Measurements from ENCODE around the gene UCP2.
A peak's percentile ranks its signal among the peaks of the same experiment; 100 is the strongest.

Gene UCP2

DNA sequence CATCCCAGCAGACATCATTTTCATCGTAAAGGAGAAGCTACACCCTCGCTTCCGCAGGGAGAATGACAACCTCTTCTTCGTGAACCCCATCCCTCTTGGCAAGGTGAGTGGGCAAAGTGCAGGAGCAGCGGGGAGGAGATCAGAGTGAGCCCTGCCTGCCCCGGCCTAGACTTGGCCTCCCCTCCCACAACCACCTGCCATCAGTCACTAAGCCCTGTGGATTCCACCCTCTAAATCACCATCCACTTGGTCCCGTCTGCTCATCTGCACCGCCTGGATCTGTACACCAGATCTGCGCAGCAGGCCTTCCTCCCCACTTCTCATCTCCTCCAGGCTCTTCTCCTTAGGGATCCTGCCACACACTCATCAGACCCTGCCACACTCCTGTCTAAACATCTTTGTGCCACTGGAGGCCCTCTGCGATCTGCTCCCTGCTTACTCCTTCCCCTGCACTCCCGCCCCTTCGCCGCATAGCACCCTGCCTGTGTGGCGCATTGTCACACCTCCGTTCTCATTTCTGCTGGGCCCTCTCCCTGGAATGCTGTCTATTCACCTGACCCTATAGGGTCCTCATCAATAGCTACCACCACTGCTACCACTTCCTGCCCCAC, 14.2 kb downstream of the UCP2 start:
- DNase-seq: no peak

DNA sequence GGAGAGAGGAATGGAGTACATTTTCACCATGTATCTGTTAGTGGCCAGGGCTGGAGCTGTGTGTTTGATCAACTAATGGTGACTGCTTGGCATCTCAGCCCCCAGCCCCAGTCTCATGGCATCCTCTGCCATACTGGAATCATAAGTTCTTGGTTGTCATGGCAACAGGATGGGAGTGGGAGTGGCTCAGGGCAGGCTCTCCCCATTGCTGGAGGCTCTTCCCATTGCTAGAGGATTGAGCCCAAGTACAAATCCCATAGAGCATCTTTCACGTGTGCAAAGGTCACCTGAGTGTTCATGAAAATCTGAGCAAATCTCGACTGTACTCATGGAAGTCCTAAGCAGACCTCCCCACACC, 16.9 kb downstream of the UCP2 start:
- no peak for DNase-seq

DNA sequence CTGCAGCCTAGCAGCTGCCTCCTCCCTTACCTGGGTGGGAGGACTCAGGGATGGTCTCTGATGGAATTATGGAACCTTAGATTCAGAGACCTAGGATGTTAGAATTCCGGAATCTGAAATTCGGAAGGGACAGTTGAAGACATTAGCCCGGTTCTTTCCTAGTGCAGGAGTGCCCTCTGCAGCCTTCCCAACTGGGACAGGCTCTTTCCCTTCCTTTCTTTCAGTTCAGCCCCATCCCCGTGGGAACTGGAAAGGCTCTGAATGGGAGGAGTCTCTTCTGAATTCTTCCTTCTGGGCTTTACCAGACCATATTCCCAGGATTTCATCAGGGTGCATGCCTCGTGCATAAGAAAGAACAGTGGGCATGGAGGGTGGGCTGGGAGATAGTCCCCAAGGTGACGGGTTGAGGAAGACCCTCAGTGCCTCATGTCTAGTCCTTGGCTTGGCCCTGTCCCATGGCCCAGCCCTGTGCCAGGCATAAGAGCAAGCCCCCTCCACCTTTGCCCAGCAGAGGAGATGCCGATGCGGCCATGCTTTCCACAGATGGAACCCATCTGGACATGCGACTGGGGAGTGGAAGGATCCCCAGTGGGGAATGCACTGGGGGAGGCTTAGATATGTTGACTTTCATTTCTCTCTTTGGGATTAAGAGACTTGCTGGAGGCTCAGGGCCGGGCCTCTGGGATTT, 17.4 kb downstream of the UCP2 start:
- no peak for DNase-seq

DNA sequence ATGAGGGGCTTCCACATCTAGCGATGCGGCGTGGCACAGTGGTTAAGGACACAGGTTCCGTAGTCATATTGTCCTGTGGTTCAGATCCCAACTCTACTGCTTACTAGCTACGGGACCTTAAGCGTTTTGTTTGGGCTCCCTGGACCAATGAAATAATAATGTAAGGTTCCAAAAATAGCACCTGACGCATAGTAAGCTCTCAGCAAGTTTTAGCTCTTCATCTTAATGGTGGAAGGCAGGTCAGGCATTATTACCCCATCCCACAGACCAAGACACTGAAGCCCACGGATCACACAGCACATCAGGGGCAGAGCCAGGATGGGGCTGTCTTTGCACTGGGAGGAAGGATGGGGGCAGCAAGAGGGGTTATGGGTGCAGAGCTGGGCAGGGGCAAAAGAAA, 18.8 kb downstream of the UCP2 start:
- DNase-seq: no peak

DNA sequence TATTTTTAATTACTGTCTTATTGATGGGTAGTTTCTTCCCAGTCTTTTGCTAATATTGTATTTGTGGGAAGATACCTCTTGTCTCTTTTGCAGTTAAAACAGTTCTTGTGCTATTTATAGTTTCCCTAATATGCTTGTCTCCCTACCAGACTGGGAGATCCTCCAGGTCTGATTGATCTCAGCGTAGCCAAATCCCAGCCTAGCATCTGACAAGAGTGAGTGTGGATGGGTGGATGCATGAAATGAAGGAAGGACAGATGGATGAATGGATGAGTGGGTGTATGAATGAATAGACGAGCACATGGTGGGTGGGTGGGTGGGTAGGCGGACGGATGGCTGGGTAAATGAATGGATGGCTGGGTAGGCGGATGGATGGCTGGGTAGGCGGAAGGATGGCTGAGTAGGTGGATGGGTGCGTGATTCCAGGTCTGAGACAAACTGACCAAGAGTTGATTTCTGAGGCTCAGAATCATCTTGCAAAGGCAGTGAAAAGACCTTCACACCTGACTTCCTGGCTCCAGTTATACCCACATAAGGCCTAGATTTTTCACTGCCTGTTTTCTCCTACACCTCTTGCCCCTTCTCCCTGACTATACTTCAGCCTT, 20.4 kb downstream of the UCP2 start:
- no peak for DNase-seq

DNA sequence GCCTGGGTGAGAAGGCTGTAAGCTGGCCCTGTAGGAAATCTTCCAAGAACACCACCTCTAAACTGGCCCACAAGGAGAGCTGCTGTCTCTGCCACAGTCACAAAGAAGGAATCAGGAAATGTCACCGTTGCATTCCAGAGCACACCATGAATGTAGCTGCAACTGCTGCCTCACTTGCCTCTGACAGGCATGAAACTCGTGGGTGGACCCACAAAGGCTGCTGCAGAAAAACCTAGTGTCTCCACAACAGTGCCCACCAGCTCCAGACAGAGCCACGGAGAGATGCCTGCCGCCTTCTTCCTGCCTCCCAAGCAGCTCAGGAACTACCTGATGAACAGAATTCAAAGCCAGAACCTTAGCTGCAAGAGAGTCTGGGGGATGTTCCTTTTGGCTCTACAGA, 21.3 kb downstream of the UCP2 start:
- peak; percentile 6 for DNase-seq

DNA sequence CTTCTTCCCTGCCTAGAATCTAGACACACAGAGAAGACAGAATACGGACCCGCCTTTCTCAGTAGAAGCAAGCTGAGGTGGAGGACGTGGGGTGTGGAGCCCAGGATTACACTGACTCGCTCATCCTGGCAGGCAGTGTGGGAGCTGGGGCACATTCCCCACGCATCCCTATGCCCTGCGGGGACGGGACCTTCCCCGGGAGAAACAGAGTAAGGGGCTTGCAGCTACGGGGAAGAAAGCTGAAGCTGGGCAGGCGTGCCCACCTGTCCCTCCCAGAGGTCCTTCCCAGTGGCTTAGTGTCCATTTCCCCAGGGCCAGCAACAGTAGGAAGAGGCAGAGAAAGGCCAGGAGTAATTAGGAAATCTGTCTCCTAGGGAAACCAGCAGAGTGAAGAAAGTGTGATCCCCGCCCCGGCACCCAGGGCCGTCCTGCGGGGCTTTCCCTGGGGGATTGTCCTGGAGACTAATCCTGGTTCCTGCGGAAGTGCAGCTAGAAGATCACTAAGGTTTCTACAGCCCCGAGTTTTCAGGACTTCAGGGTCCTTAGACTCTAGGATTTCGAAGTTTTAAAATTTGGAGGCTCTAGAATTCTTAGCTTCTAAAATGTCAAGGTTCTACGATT, 24.0 kb downstream of the UCP2 start:
- DNase-seq: no peak

DNA sequence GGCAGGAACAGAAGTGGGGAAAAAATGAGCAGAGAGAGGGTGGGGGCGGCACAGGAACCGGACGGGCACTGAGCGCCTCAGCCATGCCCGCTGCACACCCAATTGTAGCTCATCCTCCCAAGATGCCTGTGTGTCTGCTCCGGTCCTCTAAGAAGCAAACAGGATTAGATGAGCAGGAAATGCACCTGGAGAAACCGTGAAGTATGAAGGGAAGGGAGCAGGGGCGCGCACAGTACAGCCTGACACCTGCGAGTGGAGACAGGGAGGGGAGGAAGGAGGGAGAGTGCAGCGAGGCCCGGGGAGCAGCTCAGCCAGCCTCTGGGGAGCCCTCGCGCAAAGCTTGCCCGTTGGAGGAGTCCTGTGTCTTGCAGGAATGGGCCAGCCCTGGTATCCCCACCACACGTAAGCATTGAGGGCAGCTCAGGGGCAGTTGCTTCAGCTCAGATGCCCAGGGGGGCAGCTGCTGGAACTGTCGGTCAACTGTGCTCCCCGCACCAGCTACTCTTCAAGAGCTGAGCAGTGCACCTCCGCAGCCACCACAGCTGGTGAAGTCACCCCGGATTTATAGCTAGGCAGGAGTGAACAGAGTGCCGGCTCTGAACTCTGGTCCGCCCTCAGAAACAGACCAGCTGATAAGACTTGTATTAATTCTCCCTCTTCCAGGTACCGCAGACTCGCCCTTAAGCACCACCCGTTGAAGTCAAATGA, 24.8 kb downstream of the UCP2 start:
- DNase-seq: no peak

DNA sequence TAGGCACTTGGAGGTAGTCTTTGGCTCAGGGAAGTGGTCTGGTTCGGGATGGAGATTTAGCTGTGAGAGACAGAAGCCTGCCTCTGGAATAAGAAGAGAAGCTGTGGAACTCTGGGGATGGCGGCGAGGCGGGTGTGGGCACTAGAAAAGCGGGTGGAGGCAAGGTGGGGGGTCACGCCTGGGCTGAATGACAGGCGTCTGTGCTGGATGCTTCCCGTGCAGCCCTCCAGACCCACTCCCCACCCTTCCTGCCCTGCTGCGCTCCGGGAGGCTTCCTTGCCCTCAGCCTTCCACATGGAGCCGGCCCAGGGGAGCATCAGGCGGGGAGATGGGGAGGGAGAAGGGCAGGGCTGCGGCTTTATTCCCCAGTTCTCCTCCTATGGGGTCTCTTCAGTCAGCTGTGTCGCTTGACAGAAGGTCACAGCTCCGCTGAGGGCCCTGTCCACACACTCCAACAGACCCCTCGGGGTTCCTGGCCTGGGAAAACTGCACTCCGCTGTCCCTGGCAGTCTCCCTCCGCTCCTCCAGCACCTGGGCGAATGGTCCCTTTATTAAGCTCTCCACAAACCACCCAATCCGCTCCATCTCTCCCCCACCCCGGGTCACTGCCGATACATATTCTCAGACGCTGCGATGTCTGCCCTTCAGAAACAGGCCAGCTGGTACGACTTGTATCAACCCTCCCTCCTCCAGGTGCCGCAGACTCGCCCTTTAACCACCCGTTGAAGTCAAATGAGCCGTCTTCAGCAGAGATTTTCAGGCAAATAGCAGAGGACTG, 25.6 kb downstream of the UCP2 start:
- DNase-seq: no peak

DNA sequence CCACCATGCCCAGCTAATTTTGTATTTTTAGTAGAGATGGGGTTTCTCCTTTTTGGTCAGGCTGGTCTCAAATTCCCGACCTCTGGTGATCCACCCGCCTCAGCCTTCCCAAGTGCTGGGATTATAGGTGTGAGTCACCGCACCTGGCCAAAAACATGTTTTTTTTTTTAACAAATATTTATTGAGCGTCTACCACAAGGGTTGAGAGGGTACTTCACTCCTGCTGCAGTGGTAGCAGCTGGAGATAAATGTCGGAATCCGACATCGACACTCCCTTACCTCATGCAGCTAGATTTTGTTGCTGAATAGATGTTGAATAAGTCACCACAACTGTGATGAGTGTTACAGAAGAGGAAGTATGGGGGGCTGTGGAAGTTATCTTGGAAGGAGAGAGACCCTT, 30.8 kb downstream of the UCP2 start:
- peak; percentile 35 for DNase-seq

DNA sequence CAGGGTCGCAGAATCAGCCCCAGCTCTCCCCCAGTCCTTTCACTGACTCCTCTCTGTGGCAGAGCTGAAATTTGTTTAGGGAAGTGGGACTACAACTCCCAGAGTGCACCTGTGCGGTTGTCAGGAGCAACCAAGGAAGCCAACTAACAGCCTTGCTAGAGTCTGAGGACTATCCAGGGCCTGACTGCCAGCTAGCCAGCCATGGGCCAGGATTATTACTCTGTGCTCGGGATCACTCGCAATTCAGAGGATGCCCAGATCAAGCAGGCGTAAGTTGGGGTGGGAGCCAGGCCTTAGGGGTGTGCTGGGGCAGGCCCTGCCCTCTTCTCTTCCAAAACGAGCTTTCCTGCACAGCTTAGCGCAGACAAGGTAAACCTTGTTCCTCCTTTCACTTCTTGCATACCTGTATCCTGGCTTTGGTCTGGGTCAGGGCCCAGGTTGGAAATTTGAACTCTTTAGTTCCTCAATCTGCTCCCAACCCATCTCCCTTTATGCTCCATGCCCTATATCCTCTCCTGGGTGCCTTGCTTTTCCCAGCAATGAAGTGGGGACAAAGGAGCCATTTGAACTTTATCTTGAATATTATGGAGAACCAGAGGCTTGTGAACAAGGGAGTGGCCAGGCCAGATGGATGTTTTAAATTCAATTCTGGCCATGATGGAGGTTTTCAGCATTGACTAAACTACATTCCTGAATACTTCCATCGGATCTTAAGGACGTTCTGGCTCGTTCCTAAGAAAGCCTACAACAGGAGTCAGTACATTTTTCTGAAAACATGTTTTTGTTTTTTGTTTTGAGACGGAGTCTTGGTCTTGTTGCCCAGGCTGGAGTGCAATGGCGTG, 31.6 kb downstream of the UCP2 start, which contains the start of gene DNAJB13:
Gene DNAJB13, plus strand, starts transcription at position 158 of the 842 bp plus-strand sequence. Its CDS starts 44 bp downstream, at position 202.
- DNase-seq: peak; percentile 46

DNA sequence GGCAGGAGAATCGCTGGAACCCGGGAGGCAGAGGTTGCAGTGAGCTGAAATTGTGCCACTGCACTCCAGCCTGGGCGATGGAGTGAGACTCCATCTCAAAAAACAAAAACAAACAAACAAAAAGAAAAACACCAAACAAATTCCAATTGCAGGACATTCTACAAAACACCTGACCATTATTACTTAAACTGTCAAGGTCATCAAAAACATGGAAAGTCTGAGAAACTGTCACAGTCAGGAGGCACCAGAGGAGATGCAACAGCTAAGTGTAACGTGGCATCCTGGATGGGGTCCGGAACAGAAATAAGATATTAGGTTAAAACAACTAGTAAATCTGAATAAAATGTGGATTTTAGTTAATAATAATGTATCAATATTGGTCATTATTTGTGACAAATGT, 32.7 kb downstream of the UCP2 start:
- no peak for DNase-seq

DNA sequence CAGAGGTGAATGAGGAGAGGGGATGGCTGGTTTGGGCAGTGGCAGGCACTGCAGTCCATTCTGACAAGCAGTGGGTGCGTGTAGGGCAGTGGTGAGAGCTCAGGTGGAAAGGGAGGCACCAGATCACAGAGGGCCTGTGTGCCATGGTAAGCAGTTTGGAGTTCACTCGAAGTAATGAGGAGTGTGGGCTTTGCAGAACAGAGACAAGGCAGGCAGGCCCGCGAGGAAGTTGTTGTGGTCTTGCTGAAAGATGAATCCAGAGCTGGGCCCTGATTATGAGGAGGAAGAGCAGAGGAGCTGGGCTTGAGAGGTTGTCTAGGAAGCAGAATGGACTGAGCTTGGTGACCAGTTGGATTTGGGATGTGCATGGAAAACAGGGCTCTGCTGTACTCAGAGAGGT, 33.4 kb downstream of the UCP2 start:
- no peak for DNase-seq

DNA sequence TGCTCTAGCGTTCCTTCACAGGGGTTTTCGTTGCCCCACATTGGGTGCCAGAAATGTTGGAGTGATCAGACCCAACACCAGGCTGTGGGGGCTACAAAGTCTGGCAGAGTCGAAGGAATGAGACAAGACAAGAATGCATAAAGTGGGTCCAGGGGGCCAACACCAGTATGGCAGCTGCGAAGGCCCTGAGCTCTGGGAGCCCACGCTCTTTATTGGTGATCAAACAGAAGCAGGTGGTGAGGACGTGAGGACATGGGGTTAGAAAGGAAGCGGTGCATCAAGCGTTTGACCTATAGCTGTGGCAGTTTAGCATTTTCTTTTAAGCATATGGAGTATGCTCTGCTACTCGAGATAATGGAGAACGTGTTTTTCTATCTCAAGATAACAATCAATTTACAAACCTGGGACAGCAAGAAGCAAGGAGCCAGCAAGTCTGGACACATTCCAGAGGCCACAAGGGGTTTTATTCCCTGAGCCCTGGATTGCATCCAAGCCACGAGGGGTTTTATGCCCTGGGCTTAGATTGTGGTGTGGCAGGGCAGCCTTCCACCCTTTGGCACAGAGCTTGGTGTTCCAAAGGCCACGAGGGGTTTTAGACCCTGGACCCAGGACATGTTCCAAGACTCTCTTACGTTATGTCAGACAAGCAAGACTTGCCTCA, 35.7 kb downstream of the UCP2 start:
- no peak for DNase-seq

DNA sequence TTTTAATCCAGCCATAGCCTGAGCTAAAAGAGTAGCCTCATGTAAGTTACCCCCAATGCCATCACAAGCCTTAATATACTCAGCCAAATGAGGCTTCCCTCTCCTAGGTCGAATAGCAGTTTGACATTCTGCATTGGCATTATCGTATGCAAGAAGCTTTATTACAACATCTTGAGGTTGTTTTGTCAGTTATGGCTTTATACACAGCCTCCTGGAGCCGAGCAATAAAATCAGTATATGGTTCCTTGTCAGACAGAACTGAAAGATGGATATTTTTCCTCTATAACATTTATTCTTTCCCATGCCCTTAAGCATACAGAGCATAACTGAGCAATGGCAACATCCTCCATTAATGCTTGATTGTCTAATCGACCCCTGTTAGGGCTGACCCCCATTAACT, 37.2 kb downstream of the UCP2 start:
- no peak for DNase-seq

DNA sequence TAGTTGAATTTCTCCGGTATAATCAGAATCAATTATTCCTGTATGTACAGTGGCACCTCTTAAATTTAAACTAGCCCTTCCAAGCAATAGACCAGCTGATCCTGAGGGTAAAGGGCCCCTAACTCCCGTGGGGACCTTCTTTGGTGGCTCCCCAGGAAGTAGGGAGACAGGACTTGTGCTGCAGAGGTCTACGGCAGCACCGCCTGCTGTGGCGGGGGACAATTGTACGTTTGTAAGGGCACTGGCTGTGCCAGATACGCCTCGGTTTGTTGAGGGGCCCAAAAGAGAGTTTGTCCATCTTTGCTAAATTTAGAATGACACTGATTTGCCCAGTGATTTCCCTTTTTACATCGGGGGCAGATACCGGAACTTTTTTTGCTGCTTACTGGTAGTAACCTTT, 37.7 kb downstream of the UCP2 start:
- DNase-seq: no peak

DNA sequence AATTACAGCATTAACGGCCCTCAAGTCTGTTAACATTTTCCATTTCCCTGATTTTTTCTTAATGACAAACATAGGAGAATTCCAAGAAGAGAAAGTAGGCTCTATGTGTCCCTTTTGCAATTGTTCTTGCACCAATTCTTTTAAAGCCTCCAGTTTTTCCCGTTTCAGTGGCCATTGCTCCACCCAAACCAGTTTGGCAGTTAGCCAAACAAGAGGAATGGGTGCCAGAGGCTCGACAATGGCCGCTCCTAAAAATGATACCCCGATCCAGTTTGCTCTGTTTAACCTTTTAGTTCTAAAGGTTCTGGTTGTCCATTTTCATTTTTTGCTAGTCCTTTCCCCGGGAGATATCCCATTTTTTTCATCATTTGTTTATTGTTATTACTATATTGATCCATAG, 38.6 kb downstream of the UCP2 start:
- DNase-seq: no peak

DNA sequence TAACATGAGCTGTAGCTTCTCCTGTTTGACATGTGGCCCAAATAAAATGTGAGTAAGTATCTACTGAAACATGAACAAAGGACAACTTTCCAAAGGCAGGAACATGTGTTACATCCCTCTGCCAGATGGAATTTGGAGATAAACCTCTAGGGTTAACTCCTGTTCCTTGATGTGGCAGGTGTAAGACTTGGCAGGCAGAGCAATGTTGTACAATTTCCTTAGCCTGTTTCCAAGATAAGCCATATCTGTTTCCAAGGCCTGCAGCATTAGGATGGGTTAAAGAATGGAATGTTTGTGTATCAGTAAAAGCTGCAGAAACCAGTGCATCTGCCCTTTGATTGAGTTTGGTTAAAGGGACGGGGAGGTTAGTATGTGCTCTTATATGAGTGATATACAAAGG, 40.6 kb downstream of the UCP2 start:
- DNase-seq: no peak

DNA sequence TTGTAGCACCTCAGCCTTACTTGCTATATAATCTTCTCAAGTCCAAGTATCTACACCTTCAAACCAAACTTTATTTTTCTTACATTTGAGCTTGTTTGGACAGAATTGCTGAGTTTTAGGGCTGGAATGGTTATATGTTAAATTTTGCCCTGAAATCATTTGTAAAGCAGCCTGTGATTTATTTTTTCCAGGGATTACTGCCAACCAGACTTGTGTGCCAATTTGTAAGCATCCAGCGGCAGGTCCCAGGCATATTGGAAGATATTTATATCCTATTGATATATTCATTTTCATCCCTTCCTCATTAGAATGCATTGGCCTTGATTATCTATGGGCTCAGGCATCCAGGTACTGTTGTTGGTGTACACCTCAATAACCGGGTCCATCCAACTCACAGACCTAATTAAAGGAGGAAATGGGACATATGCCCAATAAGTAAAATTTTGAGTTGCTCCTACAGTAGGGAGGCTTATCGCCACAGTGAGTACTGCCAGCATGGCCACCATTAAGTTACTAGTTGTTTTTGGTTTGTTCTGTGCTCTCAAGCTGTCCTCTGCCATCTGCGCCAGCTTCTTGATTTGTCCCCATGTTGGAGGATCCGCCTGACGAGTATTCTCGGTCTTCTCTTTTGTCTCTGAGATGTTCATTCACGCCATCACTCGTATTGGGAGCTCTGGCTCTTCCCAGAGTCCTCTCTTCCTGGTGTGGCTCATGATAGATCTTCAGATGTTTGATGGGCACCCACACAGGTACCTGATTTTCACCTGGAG, 41.7 kb downstream of the UCP2 start:
- DNase-seq: no peak

DNA sequence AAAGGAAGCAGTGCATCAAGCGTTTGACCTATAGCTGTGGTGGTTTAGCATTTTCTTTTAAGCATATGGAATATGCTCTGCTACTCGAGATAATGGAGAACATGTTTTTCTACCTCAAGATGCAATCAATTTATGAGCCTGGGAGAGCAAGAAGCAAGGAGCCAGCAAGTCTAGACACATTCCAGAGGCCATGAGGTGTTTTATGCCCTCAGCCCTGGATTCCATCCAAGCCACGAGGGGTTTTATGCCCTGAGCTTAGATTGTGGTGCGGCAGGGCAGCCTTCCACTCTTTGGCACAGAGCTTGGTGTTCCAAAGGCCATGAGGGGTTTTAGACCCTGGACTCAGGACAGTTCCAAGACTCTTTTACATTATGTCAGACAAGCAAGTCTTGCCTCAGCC, 43.5 kb downstream of the UCP2 start:
- DNase-seq: peak; percentile 7
